Right kidney (tissue), 1 donor: ENCODE measurements around the gene ZNF20.
"Not testable (repeated sequence)": the region's sequence is repeated elsewhere in the genome, so short reads cannot be mapped to it uniquely, and the experiment has no call there.

Source experiments
- DNase-seq: peaks from one replicate; pipeline ENCODE4 v3.0.0-alpha.2; 2016

Gene ZNF20

GRCh38 chr19:12113121-12113520 lies 27.0 kb downstream of the ZNF20 start:
- no peak for DNase-seq

GRCh38 chr19:12112701-12113100 lies 27.4 kb downstream of the ZNF20 start:
- no peak for DNase-seq

GRCh38 chr19:12111943-12112637 lies 28.1 kb downstream of the ZNF20 start:
- DNase-seq: no peak

- DNase-seq: no peak
Measured at GRCh38 chr19:12111176-12111575, 29.0 kb downstream of the ZNF20 start.

GRCh38 chr19:12103909-12104308 lies 36.2 kb downstream of the ZNF20 start:
- not testable (repeated sequence) for DNase-seq

GRCh38 chr19:12098040-12098439 lies 42.1 kb downstream of the ZNF20 start:
- no peak for DNase-seq

- DNase-seq: no peak
Measured at GRCh38 chr19:12095111-12095790, 44.9 kb downstream of the ZNF20 start.

GRCh38 chr19:12093777-12094176 lies 46.4 kb downstream of the ZNF20 start:
- DNase-seq: no peak

GRCh38 chr19:12092956-12093355 lies 47.2 kb downstream of the ZNF20 start:
- peak; percentile 7 for DNase-seq

- DNase-seq: peak; percentile 89
Measured at GRCh38 chr19:12092065-12092867, 47.9 kb downstream of the ZNF20 start.

- DNase-seq: peak; percentile 40
Measured at GRCh38 chr19:12090807-12091206, 49.3 kb downstream of the ZNF20 start.

GRCh38 chr19:12085074-12085818 lies 54.9 kb downstream of the ZNF20 start:
- no peak for DNase-seq

GRCh38 chr19:12083336-12083735 lies 56.8 kb downstream of the ZNF20 start:
- DNase-seq: not testable (repeated sequence)
